ENCODE data around the gene MRPL38. TPM values are rescaled to one million over a fixed set of nuclear protein-coding genes. Genes with fewer than 3 reads are reported as not detected.

Gene MRPL38
- total RNA-seq, 3 donors from 2014 or later (not counting 1 experiment from before 2014, with no cell fraction given) = 68.6 to 110 (median 96.7) TPM

DNA sequence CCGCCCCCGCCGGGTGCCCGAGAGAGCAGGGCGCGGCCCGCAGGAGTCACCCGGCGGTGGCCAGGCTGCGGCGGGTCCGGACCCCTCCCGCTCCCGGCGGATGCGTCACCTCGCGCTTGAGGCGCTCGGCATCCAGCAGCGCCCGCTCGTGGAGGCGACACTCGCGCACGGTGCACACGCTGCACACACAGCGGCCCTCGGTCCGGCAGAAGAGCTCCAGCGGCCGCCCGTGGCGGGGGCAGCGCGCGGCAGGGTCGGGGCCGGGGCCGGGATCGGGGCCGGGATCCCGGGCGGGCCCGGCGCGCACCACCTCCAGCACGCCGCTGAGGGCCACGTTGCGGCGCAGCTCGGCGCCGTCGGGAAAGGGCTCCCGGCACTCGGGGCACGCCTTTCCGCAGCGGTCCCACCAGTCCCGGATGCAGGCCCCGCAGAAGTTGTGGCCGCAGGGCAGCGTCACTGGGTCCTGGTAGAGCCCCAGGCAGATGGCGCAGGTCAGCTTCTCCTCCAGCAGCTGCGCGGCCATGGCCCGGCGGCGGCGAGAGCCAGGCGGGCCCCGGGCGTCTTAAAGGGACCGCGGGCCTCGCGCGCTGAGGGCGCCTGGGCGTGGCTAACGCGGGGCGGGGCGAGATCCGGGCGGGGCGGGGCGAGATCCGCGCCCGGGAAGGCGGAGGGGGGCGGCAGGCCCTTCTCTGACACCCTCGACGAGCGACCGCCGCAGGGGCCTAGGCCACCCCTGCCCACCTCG is 8.1 kb downstream of the MRPL38 start, which contains the start of gene TRIM65:
Gene TRIM65 (minus strand): TSS at position 537 of the 745 bp plus-strand sequence. CDS start 14 bp downstream, at position 523.
- TF ChIP-seq, protein P1, sequence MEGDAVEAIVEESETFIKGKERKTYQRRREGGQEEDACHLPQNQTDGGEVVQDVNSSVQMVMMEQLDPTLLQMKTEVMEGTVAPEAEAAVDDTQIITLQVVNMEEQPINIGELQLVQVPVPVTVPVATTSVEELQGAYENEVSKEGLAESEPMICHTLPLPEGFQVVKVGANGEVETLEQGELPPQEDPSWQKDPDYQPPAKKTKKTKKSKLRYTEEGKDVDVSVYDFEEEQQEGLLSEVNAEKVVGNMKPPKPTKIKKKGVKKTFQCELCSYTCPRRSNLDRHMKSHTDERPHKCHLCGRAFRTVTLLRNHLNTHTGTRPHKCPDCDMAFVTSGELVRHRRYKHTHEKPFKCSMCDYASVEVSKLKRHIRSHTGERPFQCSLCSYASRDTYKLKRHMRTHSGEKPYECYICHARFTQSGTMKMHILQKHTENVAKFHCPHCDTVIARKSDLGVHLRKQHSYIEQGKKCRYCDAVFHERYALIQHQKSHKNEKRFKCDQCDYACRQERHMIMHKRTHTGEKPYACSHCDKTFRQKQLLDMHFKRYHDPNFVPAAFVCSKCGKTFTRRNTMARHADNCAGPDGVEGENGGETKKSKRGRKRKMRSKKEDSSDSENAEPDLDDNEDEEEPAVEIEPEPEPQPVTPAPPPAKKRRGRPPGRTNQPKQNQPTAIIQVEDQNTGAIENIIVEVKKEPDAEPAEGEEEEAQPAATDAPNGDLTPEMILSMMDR (IDR thresholded peaks at IDR 0.05) = peak; percentile 27
- Mint-ChIP-seq H3K27me3 (ENCODE audit: low read depth in 2 of 2) (no peaks in the 10 kb centered on the region), H3K9me3 (no peaks in the 10 kb centered on the region), H3K4me3 (peak within 1 kb of the TSS; percentile 82), H3K36me3 (no peaks in the 10 kb centered on the region), H3K4me1 (peaks cover 23 to 26% of the 10 kb centered on the region in 2 donors), H3K27ac (peak within 1 kb of the TSS; percentile 77 to 84)
- H3K27ac ChIP-seq (ENCODE audit: low read length) = peak within 1 kb of the TSS; percentile 71
- intact Hi-C loops (cut with micrococcal nuclease) = no loop called here
- peak within 1 kb of the TSS; percentile 55 for H3K4me3 ChIP-seq (ENCODE audit: low read length)
- DNase-seq (peak; percentile 77 to 86), ATAC-seq (peak; percentile 85 to 93 (median 90))
- no peaks in the 10 kb centered on the region for H3K27me3 ChIP-seq (ENCODE audit: control insufficient read depth, insufficient read depth, low read length)
- peaks cover 24% of the 10 kb centered on the region for H3K4me1 ChIP-seq (ENCODE audit: control insufficient read depth, insufficient read depth, low read length)
- under 1% methylated on average over 102 of the region's 102 CpGs for WGBS (ENCODE audit: insufficient coverage)
- peaks cover 38% of the 10 kb centered on the region for H3K36me3 ChIP-seq (ENCODE audit: control insufficient read depth, insufficient read depth, low read length)
- no peaks in the 10 kb centered on the region for H3K9me3 ChIP-seq (ENCODE audit: control insufficient read depth, insufficient read depth, low read length)

DNA sequence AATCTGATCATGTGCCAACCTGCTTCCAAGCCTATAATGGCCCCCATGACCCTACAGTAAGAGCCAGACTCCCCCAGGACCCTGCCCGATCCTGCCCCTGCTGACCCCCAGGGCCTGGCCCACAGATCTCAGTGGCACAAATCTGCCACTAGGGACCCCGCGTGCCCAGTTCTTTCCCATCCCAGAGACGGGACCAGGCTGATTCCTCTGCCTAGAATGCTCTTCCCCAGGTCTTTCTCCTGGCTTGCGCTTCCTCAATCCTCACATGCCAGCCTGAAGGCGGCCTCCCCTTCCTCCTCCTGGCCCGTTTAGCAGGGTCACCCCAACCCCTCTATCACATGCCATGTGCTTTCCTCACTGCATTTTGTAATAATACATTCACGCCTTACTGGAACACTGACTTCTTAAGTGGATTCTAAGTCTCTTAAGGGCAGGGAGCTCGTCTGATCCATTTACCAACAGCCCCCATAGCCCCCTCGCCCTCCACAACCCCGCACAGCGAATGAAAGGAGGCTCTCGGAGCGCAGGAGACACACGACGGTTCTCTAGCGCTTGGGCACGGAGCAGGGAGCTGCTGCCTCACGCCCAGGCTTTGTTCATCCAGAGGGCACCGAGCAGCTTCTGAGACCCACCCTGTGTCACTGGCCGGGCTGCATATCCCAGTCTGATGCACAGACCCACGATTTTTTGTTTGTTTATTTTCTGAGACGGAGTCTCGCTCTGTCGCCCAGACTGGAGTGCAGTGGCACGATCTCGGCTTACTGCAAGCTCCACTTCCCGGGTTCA is 9.1 kb downstream of the MRPL38 start:
- TF ChIP-seq, protein P1 (IDR thresholded peaks at IDR 0.05) = no peak
- no peak for DNase-seq

DNA sequence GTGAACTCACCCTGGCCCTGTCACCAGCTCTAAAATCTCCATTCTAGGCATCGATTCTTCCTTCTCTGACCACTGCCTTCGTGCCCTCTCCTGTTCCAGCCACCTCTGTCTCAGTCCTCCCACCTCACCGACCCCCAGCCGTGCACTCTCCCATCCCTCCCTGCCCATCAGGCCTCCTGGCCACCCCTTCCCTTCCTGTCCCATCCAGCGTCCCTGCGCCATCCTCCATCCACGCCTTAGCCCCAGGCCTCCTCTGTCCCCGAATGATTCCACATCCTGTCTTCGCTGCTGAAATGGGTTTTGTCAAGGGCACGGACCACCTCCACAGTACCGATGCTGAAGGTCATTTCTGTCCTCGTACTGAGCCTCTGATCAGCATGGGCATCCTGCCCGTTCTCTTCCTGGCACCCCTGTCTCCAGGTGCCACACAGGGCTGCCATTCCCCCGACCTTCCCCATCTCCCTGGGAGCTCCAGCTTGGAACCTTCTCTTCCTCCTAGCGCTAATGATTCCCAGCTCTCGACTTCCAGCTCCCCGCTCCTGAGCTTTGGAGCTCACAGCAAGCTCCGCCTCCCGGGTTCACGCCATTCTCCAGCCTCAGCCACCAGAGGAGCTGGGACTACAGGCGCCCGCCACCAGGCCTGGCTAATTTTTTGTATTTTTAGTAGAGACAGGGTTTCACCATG is 10.5 kb downstream of the MRPL38 start:
- Mint-ChIP-seq H3K27me3 (ENCODE audit: low read depth in 2 of 2) (no peaks in the 10 kb centered on the region), H3K36me3 (no peaks in the 10 kb centered on the region), H3K9me3 (no peaks in the 10 kb centered on the region), H3K27ac (peak overlapping the region in 1 of 2 donors; percentile 78), H3K4me1 (peaks cover 23 to 26% of the 10 kb centered on the region in 2 donors), H3K4me3 (peak overlapping the region; percentile 45)
- no peaks in the 10 kb centered on the region for H3K9me3 ChIP-seq (ENCODE audit: control insufficient read depth, insufficient read depth, low read length)
- DNase-seq (no peak), ATAC-seq (no peak)
- intact Hi-C loops (cut with micrococcal nuclease) = no loop called here
- peaks cover 26% of the 10 kb centered on the region for H3K36me3 ChIP-seq (ENCODE audit: control insufficient read depth, insufficient read depth, low read length)
- TF ChIP-seq, protein P1 (IDR thresholded peaks at IDR 0.05) = no peak
- no peak overlapping the region for H3K4me3 ChIP-seq (ENCODE audit: low read length)
- H3K27me3 ChIP-seq (ENCODE audit: control insufficient read depth, insufficient read depth, low read length) = no peaks in the 10 kb centered on the region
- no peak overlapping the region for H3K27ac ChIP-seq (ENCODE audit: low read length)
- H3K4me1 ChIP-seq (ENCODE audit: control insufficient read depth, insufficient read depth, low read length) = peaks cover 24% of the 10 kb centered on the region
- WGBS (ENCODE audit: insufficient coverage) = 93% methylated on average over 22 of the region's 22 CpGs

More for the DNA sequence above, 9.1 kb downstream of the MRPL38 start:
- H3K9me3 Mint-ChIP-seq = no peaks in the 10 kb centered on the region
- Histone ChIP-seq H3K9me3 (ENCODE audit: control insufficient read depth, insufficient read depth, low read length) (no peaks in the 10 kb centered on the region), H3K27me3 (ENCODE audit: control insufficient read depth, insufficient read depth, low read length) (no peaks in the 10 kb centered on the region), H3K27ac (ENCODE audit: low read length) (peak overlapping the region; percentile 65), H3K4me3 (ENCODE audit: low read length) (peak overlapping the region; percentile 45), H3K4me1 (ENCODE audit: control insufficient read depth, insufficient read depth, low read length) (peaks cover 24% of the 10 kb centered on the region), H3K36me3 (ENCODE audit: control insufficient read depth, insufficient read depth, low read length) (peaks cover 37% of the 10 kb centered on the region)
- intact Hi-C loops (cut with micrococcal nuclease) = no loop called here
- peak overlapping the region; percentile 82 for H3K4me3 Mint-ChIP-seq
- H3K36me3 Mint-ChIP-seq = no peaks in the 10 kb centered on the region
- peaks cover 23 to 26% of the 10 kb centered on the region in 2 donors for H3K4me1 Mint-ChIP-seq
- H3K27me3 Mint-ChIP-seq (ENCODE audit: low read depth in 2 of 2) = no peaks in the 10 kb centered on the region
- peak overlapping the region; percentile 60 to 84 for H3K27ac Mint-ChIP-seq
- WGBS (ENCODE audit: insufficient coverage) = 36% methylated on average over 28 of the region's 28 CpGs
- ATAC-seq = no peak
